GM21515 (cell line): ENCODE results near the gene LCN6.
"Not testable (repeated sequence)": the region's sequence is repeated elsewhere in the genome, so short reads cannot be mapped to it uniquely, and the experiment has no call there.

Experiments
- ATAC-seq: cut with Tn5 transposase; IDR thresholded peaks from one replicate; pipeline ENCODE4 v1.9.1; 2021; ENCODE audit not compliant: unreplicated experiment

LCN6 gene

GRCh38 chr9:136760424-136760823, 12.1 kb upstream of the LCN6 start:
- ATAC-seq = no peak

- ATAC-seq = no peak
Observed at GRCh38 chr9:136759436-136760325, 11.4 kb upstream of the LCN6 start.

GRCh38 chr9:136759001-136759400, 10.7 kb upstream of the LCN6 start:
- ATAC-seq = no peak

GRCh38 chr9:136757751-136758140, 9.4 kb upstream of the LCN6 start:
- ATAC-seq = no peak

GRCh38 chr9:136757328-136757727, 9.0 kb upstream of the LCN6 start:
- ATAC-seq = no peak

GRCh38 chr9:136756836-136757235, 8.5 kb upstream of the LCN6 start:
- no peak for ATAC-seq

GRCh38 chr9:136756134-136756438, 7.8 kb upstream of the LCN6 start:
- no peak for ATAC-seq

- ATAC-seq = not testable (repeated sequence)
Observed at GRCh38 chr9:136755302-136756133, 7.2 kb upstream of the LCN6 start.

GRCh38 chr9:136754626-136755301, 6.4 kb upstream of the LCN6 start:
- no peak for ATAC-seq

GRCh38 chr9:136754059-136754572, 5.8 kb upstream of the LCN6 start:
- ATAC-seq = no peak

- no peak for ATAC-seq
Observed at GRCh38 chr9:136753371-136754058, 5.2 kb upstream of the LCN6 start.

GRCh38 chr9:136751814-136752213, 3.5 kb upstream of the LCN6 start:
- ATAC-seq = no peak

GRCh38 chr9:136751244-136751643, 2.9 kb upstream of the LCN6 start:
- no peak for ATAC-seq

GRCh38 chr9:136750526-136750925, 2.2 kb upstream of the LCN6 start:
- no peak for ATAC-seq

- ATAC-seq = no peak
Observed at GRCh38 chr9:136748666-136749611, 614 bp upstream of the LCN6 start.

GRCh38 chr9:136747161-136748060, 914 bp downstream of the LCN6 start:
- ATAC-seq = no peak

GRCh38 chr9:136746621-136747020, 1.7 kb downstream of the LCN6 start:
- ATAC-seq = no peak

- no peak for ATAC-seq
Observed at GRCh38 chr9:136746155-136746490, 2.2 kb downstream of the LCN6 start.
